ENCODE results near the gene AP3M1. TPM values are rescaled to one million over a fixed set of nuclear protein-coding genes. Genes with fewer than 3 reads are reported as not detected.

The AP3M1 gene
- total and polyA plus RNA-seq, 8 donors = 5.1 to 21.2 (median 12.3) TPM

DNA sequence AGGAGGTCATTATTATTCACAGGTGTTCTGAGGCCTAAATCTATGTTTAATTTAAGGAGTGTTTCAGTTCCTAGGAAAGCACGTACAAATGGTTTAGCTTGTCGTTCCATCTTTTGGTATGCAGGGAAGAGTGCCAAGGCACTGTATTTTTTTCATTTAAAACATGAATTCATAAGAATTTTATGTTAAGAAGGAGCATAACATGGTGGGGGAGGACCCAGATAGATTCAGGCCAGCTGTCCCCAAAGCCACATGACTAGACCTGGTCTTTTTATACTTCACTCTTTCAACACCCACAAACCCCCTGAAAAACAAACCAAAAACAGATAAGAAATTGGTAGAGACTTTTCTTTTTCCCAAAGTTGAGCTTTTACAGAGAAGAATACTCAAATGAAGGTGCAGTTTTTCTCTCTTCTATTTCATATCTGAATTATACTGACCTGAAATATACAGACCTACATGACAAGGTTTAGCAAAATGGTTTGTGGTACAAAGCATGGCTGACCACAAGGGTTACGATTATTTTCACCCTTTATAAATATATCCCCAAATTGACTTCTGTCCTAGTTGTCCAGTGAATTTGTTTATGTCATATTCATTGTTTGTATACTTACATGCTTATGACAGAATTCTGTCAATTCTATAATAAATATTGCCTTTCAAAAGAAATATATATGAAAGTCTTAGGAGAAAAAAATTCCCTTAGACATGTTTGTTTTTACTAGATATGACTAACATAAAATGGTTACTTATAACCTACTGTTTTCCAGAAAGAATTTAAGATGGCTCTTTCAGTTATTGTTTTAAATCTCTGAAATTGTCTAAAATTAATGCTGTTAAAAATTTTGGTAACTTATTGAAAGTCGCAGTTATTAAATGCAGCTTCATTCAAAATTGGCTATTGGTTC is 71.3 kb downstream of the AP3M1 start:
- H3K4me3 ChIP-seq = no peak overlapping the region
- intact Hi-C loops (cut with DNase I) = loop anchor here in 1 of 3 donors (10.0 kb wide), 1 partner anchor 194 kb away; no protein-coding TSS in a partner anchor
- ATAC-seq = no peak
- H3K27ac ChIP-seq = no peak overlapping the region
- no peak for DNase-seq
- H3K9me3 ChIP-seq = no peaks in the 10 kb centered on the region
- TF ChIP-seq, protein P1, sequence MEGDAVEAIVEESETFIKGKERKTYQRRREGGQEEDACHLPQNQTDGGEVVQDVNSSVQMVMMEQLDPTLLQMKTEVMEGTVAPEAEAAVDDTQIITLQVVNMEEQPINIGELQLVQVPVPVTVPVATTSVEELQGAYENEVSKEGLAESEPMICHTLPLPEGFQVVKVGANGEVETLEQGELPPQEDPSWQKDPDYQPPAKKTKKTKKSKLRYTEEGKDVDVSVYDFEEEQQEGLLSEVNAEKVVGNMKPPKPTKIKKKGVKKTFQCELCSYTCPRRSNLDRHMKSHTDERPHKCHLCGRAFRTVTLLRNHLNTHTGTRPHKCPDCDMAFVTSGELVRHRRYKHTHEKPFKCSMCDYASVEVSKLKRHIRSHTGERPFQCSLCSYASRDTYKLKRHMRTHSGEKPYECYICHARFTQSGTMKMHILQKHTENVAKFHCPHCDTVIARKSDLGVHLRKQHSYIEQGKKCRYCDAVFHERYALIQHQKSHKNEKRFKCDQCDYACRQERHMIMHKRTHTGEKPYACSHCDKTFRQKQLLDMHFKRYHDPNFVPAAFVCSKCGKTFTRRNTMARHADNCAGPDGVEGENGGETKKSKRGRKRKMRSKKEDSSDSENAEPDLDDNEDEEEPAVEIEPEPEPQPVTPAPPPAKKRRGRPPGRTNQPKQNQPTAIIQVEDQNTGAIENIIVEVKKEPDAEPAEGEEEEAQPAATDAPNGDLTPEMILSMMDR (IDR thresholded peaks at IDR 0.05) = no peak
- H3K4me1 ChIP-seq = peaks cover 0 to 11% (median 0%) of the 10 kb centered on the region in 3 donors
- 76 to 82% methylated on average over 4 of the region's 4 CpGs for WGBS, 2 donors
- H3K36me3 ChIP-seq = peaks cover 0 to 13% (median 11%) of the 10 kb centered on the region in 3 donors
- no peak for FAIRE-seq
- no peaks in the 10 kb centered on the region for H3K27me3 ChIP-seq

DNA sequence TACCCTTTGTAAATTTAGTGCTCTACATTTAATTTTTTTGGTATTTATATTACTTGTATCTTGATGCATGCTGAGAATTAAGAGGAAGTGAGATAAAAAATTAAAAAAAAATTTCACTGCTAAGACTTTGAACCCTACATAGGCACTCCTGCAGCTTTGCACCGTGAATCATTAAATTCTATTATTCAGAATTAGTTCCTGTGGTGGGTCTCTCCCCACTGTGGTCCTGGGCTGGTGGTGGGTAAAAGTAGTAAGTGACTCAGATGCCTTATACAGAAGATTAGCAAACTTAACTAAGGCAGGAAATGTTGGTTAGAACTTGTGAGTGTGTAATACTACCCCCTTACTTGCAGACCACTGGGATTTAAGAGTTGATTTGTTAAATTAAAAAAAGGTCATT is 72.6 kb downstream of the AP3M1 start:
- 37 to 48% methylated on average over 1 of the region's 1 CpG for WGBS, 2 donors
- Histone ChIP-seq H3K36me3 (peaks cover 0 to 20% (median 11%) of the 10 kb centered on the region in 3 donors), H3K27me3 (no peaks in the 10 kb centered on the region), H3K27ac (no peak overlapping the region), H3K4me3 (no peak overlapping the region), H3K4me1 (peaks cover 0 to 11% (median 0%) of the 10 kb centered on the region in 3 donors), H3K9me3 (no peaks in the 10 kb centered on the region)
- TF ChIP-seq, protein P1 (IDR thresholded peaks at IDR 0.05) = no peak
- DNase-seq (no peak), ATAC-seq (peak in 3 of 4 donors; percentile 36 to 62 (median 43)), FAIRE-seq (no peak)
- intact Hi-C loops (cut with DNase I) = loop anchor here in 1 of 3 donors (10.0 kb wide), 1 partner anchor 193 kb away; no protein-coding TSS in a partner anchor

DNA sequence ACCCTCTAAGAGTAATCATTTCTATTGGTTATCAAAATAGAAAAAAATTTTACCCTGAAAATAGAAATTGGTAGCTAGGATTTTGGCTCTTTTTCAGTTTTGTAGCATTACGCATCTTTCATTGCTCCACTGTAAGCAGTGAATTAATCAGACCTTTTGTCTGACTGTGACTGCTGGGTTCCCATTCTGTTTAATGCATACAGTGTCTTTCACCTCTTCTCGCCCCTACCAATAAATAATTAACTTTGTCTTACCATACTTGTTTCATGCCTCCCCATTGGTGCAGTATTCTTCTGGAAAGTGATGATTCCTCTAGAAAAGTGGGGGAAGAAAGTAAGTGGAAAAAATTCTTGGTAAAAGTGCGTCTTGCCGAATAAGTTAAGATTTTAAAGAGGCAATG is 73.2 kb downstream of the AP3M1 start:
- no peak for FAIRE-seq
- no peak for ATAC-seq
- no peak overlapping the region for H3K27ac ChIP-seq
- WGBS, 2 donors = 91 to 95% methylated on average over 4 of the region's 4 CpGs
- H3K4me3 ChIP-seq = no peak overlapping the region
- no peaks in the 10 kb centered on the region for H3K9me3 ChIP-seq
- peaks cover 0 to 11% (median 0%) of the 10 kb centered on the region in 3 donors for H3K4me1 ChIP-seq
- intact Hi-C loops (cut with DNase I) = loop anchor here in 1 of 3 donors (10.0 kb wide), 1 partner anchor 193 kb away; no protein-coding TSS in a partner anchor
- no peak for DNase-seq
- no peaks in the 10 kb centered on the region for H3K27me3 ChIP-seq
- H3K36me3 ChIP-seq = peaks cover 0 to 22% (median 11%) of the 10 kb centered on the region in 3 donors
- TF ChIP-seq, protein P1 (IDR thresholded peaks at IDR 0.05) = no peak

DNA sequence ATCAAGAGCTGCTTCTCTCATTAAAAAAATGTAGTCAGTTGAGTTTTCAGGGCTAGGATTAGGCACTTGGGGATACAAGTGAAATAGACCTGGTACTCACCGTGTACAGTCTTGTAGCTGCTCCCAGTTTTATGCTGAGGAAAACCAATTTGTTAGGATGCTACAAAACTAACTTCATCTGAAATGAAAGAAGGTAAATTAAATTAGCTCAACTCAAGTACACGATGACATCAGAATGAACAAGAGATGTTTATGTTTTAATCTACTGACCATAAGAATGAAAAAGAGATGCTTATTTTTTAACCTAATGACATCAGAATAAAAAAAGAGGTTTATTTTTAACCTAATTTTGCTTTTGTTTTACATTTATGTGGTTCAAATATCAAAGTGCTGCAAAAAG is 73.7 kb downstream of the AP3M1 start:
- Histone ChIP-seq H3K4me1 (peaks cover 0 to 11% (median 0%) of the 10 kb centered on the region in 3 donors), H3K9me3 (no peaks in the 10 kb centered on the region), H3K27me3 (no peaks in the 10 kb centered on the region), H3K4me3 (no peak overlapping the region), H3K27ac (no peak overlapping the region), H3K36me3 (peaks cover 0 to 22% (median 11%) of the 10 kb centered on the region in 3 donors)
- ATAC-seq (no peak), DNase-seq (no peak), FAIRE-seq (no peak)
- 90 to 96% methylated on average over 2 of the region's 2 CpGs for WGBS, 2 donors
- TF ChIP-seq, protein P1 (IDR thresholded peaks at IDR 0.05) = no peak
- intact Hi-C loops (cut with DNase I) = loop anchor here in 1 of 3 donors (10.0 kb wide), 1 partner anchor 192 kb away; no protein-coding TSS in a partner anchor

Data from pancreas (tissue), 10 donors.